WTC11 (cell line): ENCODE results near the gene TMEM31.

ENCODE experiments used
- CTCF ChIP-seq: fragments of 200-600 bp; IDR thresholded peaks from 2 replicates; pipeline ENCODE4 v1.8.0; 2022; ENCODE audit warnings: antibody characterized with exemption
- JAZF1 ChIP-seq: fragments of 250-450 bp; sonication (Bioruptor Pico); IDR thresholded peaks from 2 replicates; pipeline ENCODE4 v1.9.0; 2021; ENCODE audit warnings: moderate library complexity, mild to moderate bottlenecking, inconsistent platforms
- MAX ChIP-seq: sonication (generic); formaldehyde crosslinking; IDR thresholded peaks from 2 replicates; pipeline ENCODE4 v1.8.0; 2022; ENCODE audit warnings: mild to moderate bottlenecking, missing genetic modification reagents

- TF ChIP-seq JAZF1 (CRISPR knock-in tag) (no peak), MAX (CRISPR knock-in tag) (no peak), CTCF (no peak)
These were observed 24.3 kb upstream of the TMEM31 start, which contains the start of gene MORF4L2 for GRCh38 chrX:103686199-103687072.
